ENCODE results near the gene IDH3G.
"Not testable (repeated sequence)": the region's sequence is repeated elsewhere in the genome, so short reads cannot be mapped to it uniquely, and the experiment has no call there.

Gene IDH3G

GRCh38 chrX:153763298-153763932 lies 30.8 kb downstream of the IDH3G start:
- in situ Hi-C loops (cut with HindIII; ENCODE audit: low sequenced_read_pairs) = no loop called here

- in situ Hi-C loops (cut with HindIII; ENCODE audit: low sequenced_read_pairs) = no loop called here
These were observed 31.5 kb downstream of the IDH3G start for GRCh38 chrX:153762626-153763173.

GRCh38 chrX:153761863-153762262 lies 32.3 kb downstream of the IDH3G start:
- in situ Hi-C loops (cut with HindIII; ENCODE audit: low sequenced_read_pairs) = no loop called here

- in situ Hi-C loops (cut with HindIII; ENCODE audit: low sequenced_read_pairs) = no loop called here
These were observed 39.0 kb downstream of the IDH3G start for GRCh38 chrX:153755136-153755535.

GRCh38 chrX:153750127-153750774 lies 43.9 kb downstream of the IDH3G start:
- in situ Hi-C loops (cut with HindIII; ENCODE audit: low sequenced_read_pairs) = no loop called here

- in situ Hi-C loops (cut with HindIII; ENCODE audit: low sequenced_read_pairs) = not testable (repeated sequence)
These were observed 45.2 kb downstream of the IDH3G start for GRCh38 chrX:153749017-153749416.

- in situ Hi-C loops (cut with HindIII; ENCODE audit: low sequenced_read_pairs) = not testable (repeated sequence)
These were observed 47.2 kb downstream of the IDH3G start for GRCh38 chrX:153746991-153747390.

GRCh38 chrX:153746359-153746758 lies 47.8 kb downstream of the IDH3G start:
- in situ Hi-C loops (cut with HindIII; ENCODE audit: low sequenced_read_pairs) = no loop called here

- in situ Hi-C loops (cut with HindIII; ENCODE audit: low sequenced_read_pairs) = not testable (repeated sequence)
These were observed 49.1 kb downstream of the IDH3G start for GRCh38 chrX:153745067-153745433.

- in situ Hi-C loops (cut with HindIII; ENCODE audit: low sequenced_read_pairs) = no loop called here
These were observed 49.7 kb downstream of the IDH3G start for GRCh38 chrX:153744210-153745066.

- in situ Hi-C loops (cut with HindIII; ENCODE audit: low sequenced_read_pairs) = not testable (repeated sequence)
These were observed 50.5 kb downstream of the IDH3G start for GRCh38 chrX:153743468-153744209.

GRCh38 chrX:153742796-153743467 lies 51.2 kb downstream of the IDH3G start:
- in situ Hi-C loops (cut with HindIII; ENCODE audit: low sequenced_read_pairs) = not testable (repeated sequence)

- in situ Hi-C loops (cut with HindIII; ENCODE audit: low sequenced_read_pairs) = not testable (repeated sequence)
These were observed 52.1 kb downstream of the IDH3G start for GRCh38 chrX:153742111-153742510.

- in situ Hi-C loops (cut with HindIII; ENCODE audit: low sequenced_read_pairs) = no loop called here
These were observed 52.7 kb downstream of the IDH3G start for GRCh38 chrX:153741446-153741845.

GRCh38 chrX:153740631-153741222 lies 53.4 kb downstream of the IDH3G start:
- in situ Hi-C loops (cut with HindIII; ENCODE audit: low sequenced_read_pairs) = no loop called here

GRCh38 chrX:153739754-153740486 lies 54.3 kb downstream of the IDH3G start:
- in situ Hi-C loops (cut with HindIII; ENCODE audit: low sequenced_read_pairs) = no loop called here

GRCh38 chrX:153738056-153738605 lies 56.0 kb downstream of the IDH3G start:
- in situ Hi-C loops (cut with HindIII; ENCODE audit: low sequenced_read_pairs) = no loop called here

- in situ Hi-C loops (cut with HindIII; ENCODE audit: low sequenced_read_pairs) = no loop called here
These were observed 57.2 kb downstream of the IDH3G start for GRCh38 chrX:153736871-153737441.
